ENCODE measurements around the gene SETBP1.

DNA sequence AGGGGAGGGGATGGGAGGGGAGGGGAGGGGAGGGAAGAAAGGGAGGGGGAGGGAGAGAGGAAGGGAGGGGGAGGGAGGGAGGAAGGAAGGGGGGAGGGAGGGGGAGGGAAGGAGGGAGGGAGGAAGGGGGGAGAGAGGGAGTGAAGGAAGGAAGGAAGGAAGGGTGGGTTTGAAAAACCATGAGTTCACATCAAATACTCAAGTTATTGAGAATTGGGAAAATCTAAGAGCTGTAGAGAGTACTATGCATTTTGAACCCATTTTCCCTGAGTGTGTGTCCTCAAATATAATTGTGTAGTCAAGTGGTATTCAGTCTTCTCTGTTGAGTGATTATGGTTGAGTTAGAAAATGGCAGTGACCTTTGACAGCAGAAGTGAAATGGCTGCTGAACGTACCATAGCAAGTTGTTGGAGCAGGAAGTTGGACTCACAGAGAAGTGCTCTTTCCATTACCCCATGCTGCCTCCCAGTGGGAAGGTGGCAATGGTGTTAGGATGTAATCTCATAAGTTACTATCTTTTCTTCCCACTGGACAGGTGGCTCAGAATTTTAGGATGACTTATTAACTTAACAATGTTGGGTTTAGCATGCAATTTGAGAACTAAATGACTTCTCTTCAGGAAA, 214.6 kb downstream of the SETBP1 start:
- TF ChIP-seq EZH2phosphoT487 (IDR thresholded peaks at IDR 0.05; ENCODE audit: borderline replicate concordance, low read length), result no peak
- TF ChIP-seq, protein P1, sequence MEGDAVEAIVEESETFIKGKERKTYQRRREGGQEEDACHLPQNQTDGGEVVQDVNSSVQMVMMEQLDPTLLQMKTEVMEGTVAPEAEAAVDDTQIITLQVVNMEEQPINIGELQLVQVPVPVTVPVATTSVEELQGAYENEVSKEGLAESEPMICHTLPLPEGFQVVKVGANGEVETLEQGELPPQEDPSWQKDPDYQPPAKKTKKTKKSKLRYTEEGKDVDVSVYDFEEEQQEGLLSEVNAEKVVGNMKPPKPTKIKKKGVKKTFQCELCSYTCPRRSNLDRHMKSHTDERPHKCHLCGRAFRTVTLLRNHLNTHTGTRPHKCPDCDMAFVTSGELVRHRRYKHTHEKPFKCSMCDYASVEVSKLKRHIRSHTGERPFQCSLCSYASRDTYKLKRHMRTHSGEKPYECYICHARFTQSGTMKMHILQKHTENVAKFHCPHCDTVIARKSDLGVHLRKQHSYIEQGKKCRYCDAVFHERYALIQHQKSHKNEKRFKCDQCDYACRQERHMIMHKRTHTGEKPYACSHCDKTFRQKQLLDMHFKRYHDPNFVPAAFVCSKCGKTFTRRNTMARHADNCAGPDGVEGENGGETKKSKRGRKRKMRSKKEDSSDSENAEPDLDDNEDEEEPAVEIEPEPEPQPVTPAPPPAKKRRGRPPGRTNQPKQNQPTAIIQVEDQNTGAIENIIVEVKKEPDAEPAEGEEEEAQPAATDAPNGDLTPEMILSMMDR (IDR thresholded peaks at IDR 0.05; ENCODE audit: low read depth, low read length, poor library complexity, severe bottlenecking), result peak; percentile 36
